Measurements from ENCODE around the gene HARS1. TPM values are rescaled to one million over a fixed set of nuclear protein-coding genes. Genes with fewer than 3 reads are reported as not detected.

HARS1 gene
- total and polyA plus RNA-seq, 2 of the 13 experiments (the other 11 are each of a cell fraction or from before 2014, with no cell fraction given): 36.9 to 66.2 TPM

- TF ChIP-seq ZNF576 (CRISPR knock-in tag; IDR thresholded peaks at IDR 0.05): peak; percentile 21; the same call in 1 of the 2 replicates
- peak; percentile 31; the same call in 1 of the 2 replicates for TF ChIP-seq NFYC (CRISPR knock-in tag; IDR thresholded peaks at IDR 0.05)
- TF ChIP-seq CCDC6 (CRISPR knock-in tag; IDR thresholded peaks at IDR 0.05): peak; percentile 76; the same call in 1 of the 2 replicates
- peak; percentile 89 for TF ChIP-seq ZXDC (CRISPR knock-in tag; IDR thresholded peaks at IDR 0.05)
- TF ChIP-seq NFIC (IDR thresholded peaks at IDR 0.05; ENCODE audit: low read length): 0 out of 2 replicates have a peak, but pooled peaks have one; percentile 16
- no peak for TF ChIP-seq NFATC3 (CRISPR knock-in tag; IDR thresholded peaks at IDR 0.05)
- TF ChIP-seq ZSCAN25 (CRISPR knock-in tag; IDR thresholded peaks at IDR 0.05): no peak; the same call in 1 of the 2 replicates
- TF ChIP-seq SPEN (CRISPR knock-in tag; IDR thresholded peaks at IDR 0.05; ENCODE audit: low read depth): peak; percentile 87
- TF ChIP-seq ARNT (IDR thresholded peaks at IDR 0.05): no peak
- TF ChIP-seq ZMYM4 (CRISPR knock-in tag; IDR thresholded peaks at IDR 0.05): peak; percentile 83
- TF ChIP-seq, protein P1, sequence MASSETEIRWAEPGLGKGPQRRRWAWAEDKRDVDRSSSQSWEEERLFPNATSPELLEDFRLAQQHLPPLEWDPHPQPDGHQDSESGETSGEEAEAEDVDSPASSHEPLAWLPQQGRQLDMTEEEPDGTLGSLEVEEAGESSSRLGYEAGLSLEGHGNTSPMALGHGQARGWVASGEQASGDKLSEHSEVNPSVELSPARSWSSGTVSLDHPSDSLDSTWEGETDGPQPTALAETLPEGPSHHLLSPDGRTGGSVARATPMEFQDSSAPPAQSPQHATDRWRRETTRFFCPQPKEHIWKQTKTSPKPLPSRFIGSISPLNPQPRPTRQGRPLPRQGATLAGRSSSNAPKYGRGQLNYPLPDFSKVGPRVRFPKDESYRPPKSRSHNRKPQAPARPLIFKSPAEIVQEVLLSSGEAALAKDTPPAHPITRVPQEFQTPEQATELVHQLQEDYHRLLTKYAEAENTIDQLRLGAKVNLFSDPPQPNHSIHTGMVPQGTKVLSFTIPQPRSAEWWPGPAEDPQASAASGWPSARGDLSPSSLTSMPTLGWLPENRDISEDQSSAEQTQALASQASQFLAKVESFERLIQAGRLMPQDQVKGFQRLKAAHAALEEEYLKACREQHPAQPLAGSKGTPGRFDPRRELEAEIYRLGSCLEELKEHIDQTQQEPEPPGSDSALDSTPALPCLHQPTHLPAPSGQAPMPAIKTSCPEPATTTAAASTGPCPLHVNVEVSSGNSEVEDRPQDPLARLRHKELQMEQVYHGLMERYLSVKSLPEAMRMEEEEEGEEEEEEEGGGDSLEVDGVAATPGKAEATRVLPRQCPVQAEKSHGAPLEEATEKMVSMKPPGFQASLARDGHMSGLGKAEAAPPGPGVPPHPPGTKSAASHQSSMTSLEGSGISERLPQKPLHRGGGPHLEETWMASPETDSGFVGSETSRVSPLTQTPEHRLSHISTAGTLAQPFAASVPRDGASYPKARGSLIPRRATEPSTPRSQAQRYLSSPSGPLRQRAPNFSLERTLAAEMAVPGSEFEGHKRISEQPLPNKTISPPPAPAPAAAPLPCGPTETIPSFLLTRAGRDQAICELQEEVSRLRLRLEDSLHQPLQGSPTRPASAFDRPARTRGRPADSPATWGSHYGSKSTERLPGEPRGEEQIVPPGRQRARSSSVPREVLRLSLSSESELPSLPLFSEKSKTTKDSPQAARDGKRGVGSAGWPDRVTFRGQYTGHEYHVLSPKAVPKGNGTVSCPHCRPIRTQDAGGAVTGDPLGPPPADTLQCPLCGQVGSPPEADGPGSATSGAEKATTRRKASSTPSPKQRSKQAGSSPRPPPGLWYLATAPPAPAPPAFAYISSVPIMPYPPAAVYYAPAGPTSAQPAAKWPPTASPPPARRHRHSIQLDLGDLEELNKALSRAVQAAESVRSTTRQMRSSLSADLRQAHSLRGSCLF (CRISPR knock-in tag; IDR thresholded peaks at IDR 0.05; ENCODE audit: borderline replicate concordance): no peak; the same call in none of the 2 replicates
- TF ChIP-seq ZNF350 (CRISPR knock-in tag; IDR thresholded peaks at IDR 0.05; ENCODE audit: borderline replicate concordance, low read depth): peak; percentile 92
- TF ChIP-seq ZNF280B (CRISPR knock-in tag; IDR thresholded peaks at IDR 0.05; ENCODE audit: borderline replicate concordance): peak; percentile 79; the same call in 1 of the 2 replicates
- TF ChIP-seq ZNF383 (CRISPR knock-in tag; IDR thresholded peaks at IDR 0.05; ENCODE audit: borderline replicate concordance): no peak
- no peak for TF ChIP-seq SNAPC5 (CRISPR knock-in tag; IDR thresholded peaks at IDR 0.05; ENCODE audit: borderline replicate concordance)
- TF ChIP-seq CREB3 (CRISPR knock-in tag; IDR thresholded peaks at IDR 0.05): no peak; the same call in 1 of the 2 replicates
- peak; percentile 69; the same call in 1 of the 2 replicates for TF ChIP-seq FOXA3 (CRISPR knock-in tag; IDR thresholded peaks at IDR 0.05)
These were observed at the start of gene HARS1, which contains the start of gene HARS2 (continued) for GRCh38 chr5:140690941-140691924.
